Midbrain (tissue), 1 donor: ENCODE data around the gene AFTPH.

Experiments used
- DNase-seq: peaks from one replicate; lab custom pipeline; 2025; lab: John Stamatoyannopoulos, UW

Gene AFTPH, protein sequence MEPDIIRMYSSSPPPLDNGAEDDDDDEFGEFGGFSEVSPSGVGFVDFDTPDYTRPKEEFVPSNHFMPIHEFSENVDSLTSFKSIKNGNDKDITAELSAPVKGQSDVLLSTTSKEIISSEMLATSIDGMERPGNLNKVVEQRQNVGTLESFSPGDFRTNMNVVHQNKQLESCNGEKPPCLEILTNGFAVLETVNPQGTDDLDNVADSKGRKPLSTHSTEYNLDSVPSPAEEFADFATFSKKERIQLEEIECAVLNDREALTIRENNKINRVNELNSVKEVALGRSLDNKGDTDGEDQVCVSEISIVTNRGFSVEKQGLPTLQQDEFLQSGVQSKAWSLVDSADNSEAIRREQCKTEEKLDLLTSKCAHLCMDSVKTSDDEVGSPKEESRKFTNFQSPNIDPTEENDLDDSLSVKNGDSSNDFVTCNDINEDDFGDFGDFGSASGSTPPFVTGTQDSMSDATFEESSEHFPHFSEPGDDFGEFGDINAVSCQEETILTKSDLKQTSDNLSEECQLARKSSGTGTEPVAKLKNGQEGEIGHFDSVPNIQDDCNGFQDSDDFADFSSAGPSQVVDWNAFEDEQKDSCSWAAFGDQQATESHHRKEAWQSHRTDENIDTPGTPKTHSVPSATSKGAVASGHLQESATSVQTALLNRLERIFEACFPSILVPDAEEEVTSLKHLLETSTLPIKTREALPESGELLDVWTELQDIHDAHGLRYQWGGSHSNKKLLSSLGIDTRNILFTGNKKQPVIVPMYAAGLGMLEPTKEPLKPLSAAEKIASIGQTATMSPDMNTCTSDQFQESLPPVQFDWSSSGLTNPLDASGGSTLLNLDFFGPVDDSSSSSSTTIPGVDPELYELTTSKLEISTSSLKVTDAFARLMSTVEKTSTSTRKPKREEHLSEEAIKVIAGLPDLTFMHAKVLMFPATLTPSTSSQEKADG

GRCh38 chr2:64523666-64524603, at the start of gene AFTPH:
TSS of gene AFTPH (plus strand) at chr2:64524328. CDS start at chr2:64551475, 27,147 bp downstream.
- DNase-seq, result peak; percentile 98

- no peak for DNase-seq
Observed at GRCh38 chr2:64474636-64475035, 49.5 kb upstream of the AFTPH start.

DNA sequence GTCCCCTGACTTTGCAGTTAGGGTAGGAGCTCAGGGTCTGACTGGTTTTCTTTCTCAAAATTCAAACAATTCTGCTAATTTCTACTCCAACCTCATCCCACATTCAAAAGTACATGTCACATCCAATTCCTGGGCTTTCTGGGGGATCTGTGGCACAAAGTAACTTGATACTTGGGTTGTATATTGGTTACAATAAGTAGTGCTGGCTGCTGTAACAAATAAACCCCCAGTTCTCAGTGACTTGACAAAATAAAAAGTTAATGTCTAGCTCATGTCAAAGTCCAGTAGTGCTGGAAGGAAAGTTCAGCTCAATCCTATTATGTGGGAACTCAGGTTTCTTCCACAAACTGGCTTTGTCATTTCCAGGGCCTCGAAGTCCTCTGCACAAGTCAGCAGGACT, 47.1 kb upstream of the AFTPH start:
- DNase-seq, result no peak

DNA sequence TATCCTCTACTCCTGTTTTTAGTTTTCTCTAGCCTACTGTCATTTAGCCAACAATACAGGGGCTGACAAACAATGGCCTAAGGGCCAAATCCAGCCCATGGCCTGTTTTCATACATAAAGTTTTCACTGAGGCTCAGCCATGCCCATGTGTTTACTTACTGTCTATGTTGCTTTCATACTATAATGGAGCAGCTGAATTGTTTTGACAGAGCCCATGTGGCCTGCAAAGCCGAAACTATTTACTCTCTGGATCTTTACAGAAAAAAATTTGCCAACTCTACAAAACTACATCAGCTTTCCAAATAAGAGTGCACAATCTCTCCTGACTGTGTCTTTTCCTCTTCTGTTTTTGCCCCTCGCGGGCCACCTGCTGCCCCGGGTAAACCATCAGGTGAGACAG, 46.1 kb upstream of the AFTPH start:
- DNase-seq, result no peak

DNA sequence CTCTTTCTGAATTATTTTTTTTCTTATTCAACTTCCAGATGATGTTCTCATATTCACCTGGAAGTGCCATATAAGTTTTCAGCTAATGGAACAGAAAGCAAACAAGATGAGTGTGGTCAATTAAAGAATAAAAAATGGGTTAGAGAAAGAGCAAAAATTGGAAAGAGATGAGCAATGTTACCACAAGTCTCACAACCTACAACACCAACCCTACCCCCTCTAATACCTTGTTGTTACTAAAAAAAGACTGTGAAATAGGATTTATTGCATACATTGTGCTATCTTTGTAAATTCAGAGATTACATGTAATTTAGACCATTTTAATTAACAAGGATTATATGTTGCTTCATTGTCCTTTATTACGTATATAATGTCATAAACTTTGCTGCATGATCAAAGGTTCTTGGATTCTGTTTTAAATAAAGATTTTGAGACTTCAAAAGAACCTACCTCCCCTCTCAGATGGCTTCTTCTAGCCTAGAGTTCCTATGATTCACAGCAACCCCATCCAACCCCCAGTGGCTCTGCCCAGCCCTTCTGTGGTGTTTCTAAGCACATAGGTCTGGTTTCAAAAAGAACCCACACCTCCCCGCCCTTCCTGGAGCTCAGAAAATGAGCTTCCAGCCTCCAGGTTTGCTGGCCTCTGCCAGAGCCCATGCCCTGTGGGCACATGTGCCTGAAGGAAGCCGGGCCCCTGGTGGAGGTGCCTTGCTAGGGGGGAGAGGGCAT, 45.5 kb upstream of the AFTPH start:
- DNase-seq, result no peak

DNA sequence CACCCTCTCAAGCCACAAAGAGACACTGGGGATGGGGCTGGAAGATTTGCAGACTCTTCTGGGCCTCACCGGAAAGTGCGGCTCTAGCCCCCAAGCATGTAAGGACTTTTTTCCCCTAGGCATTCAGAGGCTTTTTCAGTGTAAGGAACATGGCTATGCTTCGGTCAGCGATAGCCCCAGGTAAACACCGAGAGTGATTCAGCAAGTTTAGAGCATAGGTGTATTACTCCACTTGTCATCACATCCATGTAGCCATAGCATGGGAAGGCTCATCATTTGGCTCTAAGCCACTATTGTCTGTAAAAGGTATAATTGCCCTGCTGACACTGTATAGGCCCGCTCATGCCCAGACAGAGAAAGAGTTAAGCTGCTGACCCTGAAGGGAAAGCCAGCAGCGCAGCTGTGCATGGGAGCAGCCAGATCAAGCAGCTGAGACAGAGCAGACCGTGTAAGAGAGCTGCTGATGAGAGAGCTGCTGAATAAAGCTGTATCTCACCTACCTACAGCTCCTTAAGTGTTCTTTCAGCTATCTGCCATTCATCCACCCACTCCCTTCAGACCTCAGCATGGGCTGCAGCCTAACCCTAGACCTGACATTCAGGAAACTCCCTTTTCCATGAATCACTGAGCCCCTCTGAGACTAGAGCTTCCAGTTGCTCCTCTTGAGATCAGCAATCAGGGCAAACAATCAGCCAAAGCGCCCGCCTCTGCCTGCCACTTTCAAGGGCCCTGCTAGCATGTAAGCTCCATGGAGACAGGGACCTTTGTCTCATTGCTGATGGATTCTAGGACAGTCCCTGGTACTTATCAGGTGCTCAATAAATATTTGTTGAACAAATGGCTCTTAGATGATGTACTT, 44.6 kb upstream of the AFTPH start:
- DNase-seq, result no peak

- no peak for DNase-seq
Observed at GRCh38 chr2:64481665-64482064, 42.5 kb upstream of the AFTPH start.

DNA sequence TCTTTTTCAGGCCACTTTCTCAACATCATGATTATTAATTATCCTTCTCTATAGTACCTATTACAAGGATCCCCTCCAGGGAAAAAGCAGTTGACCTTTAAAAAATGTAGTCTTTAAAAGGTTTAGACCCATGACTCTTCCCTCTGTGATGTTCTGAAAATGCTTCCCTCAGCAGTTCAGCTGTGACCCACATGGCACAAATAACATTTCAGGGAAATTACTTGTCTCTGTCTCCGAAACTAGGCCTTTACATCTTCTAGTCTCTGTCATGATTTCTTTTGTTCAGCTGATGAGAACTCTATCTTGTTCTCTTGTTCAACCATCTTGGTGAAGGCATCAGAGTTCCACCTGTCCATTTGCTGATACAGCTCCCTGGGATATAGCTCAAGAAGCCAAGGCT, 41.9 kb upstream of the AFTPH start:
- DNase-seq, result no peak

DNA sequence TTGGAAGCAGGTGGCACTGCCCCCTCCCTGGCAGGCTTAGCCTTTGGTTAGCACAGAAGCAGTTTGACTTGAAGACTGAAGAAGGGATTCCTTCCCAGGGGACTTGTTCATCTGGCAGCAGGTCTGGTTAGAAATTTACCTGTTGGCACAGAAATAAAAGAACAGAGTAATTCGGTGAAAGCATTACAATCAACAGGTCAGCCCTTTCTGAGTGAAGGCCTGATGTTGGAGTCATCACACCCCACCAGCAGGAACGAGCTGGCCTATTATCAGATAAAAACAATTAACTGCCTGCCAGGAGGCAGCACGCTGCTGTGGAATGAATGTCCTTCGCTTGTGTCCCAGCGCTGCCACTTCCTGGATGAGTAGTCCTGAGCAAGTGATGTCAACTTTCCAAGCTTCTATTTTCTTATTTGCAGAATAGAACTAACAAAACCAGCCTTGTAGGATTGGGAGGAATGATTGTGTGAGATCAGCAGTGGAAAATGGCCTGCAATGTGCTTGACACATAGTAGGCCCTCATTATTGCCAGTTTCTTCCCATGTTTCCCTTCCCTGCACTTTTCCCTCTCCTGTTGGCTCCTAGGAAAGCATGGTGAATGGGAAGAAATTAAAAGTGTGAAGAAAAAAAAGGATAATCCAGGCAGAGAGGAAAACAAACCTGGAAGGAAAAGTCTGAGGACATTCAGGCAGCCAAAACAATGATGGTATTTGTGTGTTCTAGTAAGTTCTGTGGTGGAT, 41.2 kb upstream of the AFTPH start:
- DNase-seq, result no peak

DNA sequence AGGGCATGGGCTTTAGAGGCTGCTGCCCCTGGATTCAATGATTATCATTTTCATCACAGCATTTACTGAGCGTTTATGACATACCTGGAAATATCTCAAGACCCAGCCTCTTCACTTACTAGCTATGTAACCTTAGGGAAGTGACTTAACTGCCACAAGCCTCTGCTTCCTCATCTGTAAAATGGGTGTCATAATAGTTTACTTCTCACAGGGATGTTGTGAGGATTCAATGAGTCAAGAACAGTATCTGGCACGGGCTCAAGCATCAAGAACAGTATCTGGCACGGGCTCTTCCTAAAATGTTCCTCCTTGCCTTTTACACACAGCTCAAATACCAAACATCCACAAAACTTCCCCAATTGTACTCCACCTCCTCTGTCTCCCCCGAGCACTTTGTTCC, 38.8 kb upstream of the AFTPH start:
- no peak for DNase-seq

DNA sequence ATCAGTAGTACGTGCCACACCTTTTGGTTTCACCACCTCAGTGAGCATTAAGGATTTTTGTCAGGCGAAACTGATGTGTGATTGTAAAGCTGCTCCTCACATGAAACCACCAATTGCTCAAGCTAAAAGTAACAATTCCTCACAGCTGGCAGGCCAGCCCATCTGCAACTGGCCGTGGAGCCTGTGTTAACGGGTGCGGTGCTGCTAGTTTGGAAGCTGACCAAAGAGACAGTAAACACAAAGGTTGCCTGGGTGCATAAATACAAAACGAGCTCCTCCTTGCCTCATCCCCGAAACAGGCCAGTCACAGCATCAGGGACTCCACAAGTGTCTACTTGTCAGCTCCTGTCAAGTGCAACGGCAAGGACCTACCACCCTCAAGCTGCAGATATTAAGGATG, 38.2 kb upstream of the AFTPH start:
- DNase-seq, result no peak

GRCh38 chr2:64487256-64488049, 36.7 kb upstream of the AFTPH start:
- no peak for DNase-seq

DNA sequence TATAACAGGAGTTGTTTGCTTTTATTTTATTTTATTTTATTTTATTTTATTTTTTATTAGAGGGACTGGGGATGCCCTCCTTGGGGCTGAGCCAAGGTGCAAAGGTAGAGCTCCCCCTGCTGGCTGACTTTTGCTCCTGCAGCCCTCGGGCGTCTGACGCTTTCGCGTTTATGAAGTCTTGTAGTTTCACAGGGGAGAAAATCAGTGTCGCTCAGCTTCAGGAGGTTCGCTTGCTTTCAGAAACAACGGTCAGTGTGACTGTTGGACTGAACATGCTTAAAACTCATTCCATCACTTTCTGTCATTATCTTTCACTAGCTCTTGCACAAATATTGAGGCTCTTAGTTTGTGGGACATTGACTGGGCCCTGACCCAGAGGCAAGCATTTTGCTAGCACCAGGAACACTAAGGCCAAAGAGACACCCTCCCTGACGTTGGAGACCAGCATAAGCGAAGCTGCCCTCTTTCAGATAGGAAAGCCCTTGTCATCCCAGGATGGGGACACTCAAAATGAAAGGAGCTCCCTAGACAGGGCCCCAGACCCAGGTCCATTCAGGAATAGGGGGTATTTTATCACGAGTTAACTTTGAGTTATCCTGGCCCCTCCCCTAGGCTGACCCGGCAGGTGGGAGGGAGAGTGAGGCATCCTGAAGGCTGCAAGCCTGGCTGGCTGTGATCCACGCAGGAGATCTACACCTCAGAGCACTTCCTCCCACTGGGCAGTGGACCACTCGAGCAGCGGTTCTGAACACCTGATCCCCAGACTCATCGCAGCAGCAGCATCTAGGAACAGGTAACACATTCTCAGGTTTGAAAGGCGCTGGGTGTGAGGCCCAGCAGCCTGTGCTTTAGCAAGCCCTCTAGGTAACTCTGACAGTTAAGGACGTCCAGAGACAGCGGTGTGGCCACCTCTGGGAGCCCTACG, 35.8 kb upstream of the AFTPH start:
- DNase-seq, result peak; percentile 63

DNA sequence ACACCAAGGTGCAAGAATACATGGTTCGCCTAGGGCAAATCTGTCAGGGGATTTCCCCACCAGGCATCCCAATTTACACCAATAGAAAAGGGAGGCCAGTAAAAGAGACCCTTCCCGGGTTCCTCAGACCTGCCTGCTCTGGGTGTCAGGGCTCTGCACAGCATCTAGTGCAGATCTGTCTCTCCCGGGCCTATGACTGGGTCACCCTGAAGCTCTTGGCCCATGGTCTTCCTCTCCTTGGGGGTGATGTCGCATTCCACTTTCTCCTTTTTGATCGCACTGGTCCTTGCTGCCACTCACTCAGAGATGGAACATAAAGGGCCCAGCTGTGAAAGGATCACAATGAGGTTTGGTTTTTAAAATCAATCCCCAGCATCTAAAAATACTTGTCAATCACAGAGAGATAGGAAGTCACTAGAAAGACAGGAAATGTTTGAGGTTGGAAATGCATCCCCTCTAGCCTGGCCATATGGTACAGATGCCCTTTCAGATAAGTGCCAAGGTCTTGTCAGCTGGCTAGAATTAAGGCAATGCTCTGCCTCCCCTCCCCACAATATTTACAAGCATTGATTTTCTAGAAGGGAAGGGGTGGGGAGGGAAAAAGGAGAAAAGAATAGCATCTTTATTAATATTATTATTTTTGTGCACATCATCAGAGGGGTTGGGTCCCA, 34.9 kb upstream of the AFTPH start:
- no peak for DNase-seq

- DNase-seq, result no peak
Observed at GRCh38 chr2:64491426-64491825, 32.7 kb upstream of the AFTPH start.

GRCh38 chr2:64492272-64492671, 31.9 kb upstream of the AFTPH start:
- no peak for DNase-seq

DNA sequence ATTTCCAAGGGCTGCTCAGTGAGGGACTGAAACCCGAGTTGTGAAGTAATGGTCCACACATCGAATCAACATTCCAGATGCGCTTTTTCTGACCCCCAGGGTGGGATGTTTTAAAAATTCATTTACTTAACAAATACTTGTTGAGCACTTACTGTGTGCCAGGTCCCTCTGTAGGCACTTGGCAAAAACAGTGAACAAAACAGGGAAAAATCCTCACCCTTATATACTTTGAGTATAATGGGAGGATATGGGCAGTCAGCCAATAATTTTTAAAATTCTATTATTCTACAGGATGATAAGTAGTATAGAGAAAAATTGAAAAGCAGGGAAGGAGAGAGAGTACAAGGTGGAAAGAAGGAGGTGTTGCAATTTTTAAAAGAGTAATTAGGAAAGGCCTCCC, 31.3 kb upstream of the AFTPH start:
- no peak for DNase-seq
